Activated CD4-positive, alpha-beta T cell treated with anti-CD3 and anti-CD28 coated beads, Interleukin-2, amount 50 U/mL, for 1 hour (primary cell): ENCODE measurements around the gene NTM.
"Not testable (repeated sequence)": the region's sequence is repeated elsewhere in the genome, so short reads cannot be mapped to it uniquely, and the experiment has no call there.

Experiments used
- DNase-seq: peaks from one replicate; pipeline ENCODE4 v3.0.0-alpha.2; 2020

Gene NTM

GRCh38 chr11:131677828-131678470, 307.5 kb downstream of the NTM start:
- no peak for DNase-seq

GRCh38 chr11:131678658-131679340, 308.4 kb downstream of the NTM start:
- no peak for DNase-seq

- not testable (repeated sequence) for DNase-seq
These were observed 310.0 kb downstream of the NTM start for GRCh38 chr11:131680448-131680847.

GRCh38 chr11:131681920-131682319, 311.5 kb downstream of the NTM start:
- no peak for DNase-seq

- DNase-seq: no peak
These were observed 312.1 kb downstream of the NTM start for GRCh38 chr11:131682373-131683015.

GRCh38 chr11:131683131-131683530, 312.7 kb downstream of the NTM start:
- DNase-seq: no peak

GRCh38 chr11:131683666-131684065, 313.3 kb downstream of the NTM start:
- DNase-seq: no peak

- DNase-seq: no peak
These were observed 314.0 kb downstream of the NTM start for GRCh38 chr11:131684111-131685060.

GRCh38 chr11:131685206-131685605, 314.8 kb downstream of the NTM start:
- no peak for DNase-seq

- no peak for DNase-seq
These were observed 315.5 kb downstream of the NTM start for GRCh38 chr11:131685906-131686305.

GRCh38 chr11:131686836-131687235, 316.4 kb downstream of the NTM start:
- DNase-seq: no peak

- DNase-seq: no peak
These were observed 317.1 kb downstream of the NTM start for GRCh38 chr11:131687291-131688047.

GRCh38 chr11:131688048-131688693, 317.8 kb downstream of the NTM start:
- no peak for DNase-seq

- no peak for DNase-seq
These were observed 318.9 kb downstream of the NTM start for GRCh38 chr11:131689049-131689925.

GRCh38 chr11:131690362-131690761, 319.9 kb downstream of the NTM start:
- no peak for DNase-seq

GRCh38 chr11:131690776-131691175, 320.4 kb downstream of the NTM start:
- DNase-seq: no peak

GRCh38 chr11:131691181-131692041, 321.0 kb downstream of the NTM start:
- no peak for DNase-seq

- no peak for DNase-seq
These were observed 321.7 kb downstream of the NTM start for GRCh38 chr11:131692151-131692550.

- DNase-seq: no peak
These were observed 322.5 kb downstream of the NTM start for GRCh38 chr11:131692961-131693360.

GRCh38 chr11:131693756-131694155, 323.3 kb downstream of the NTM start:
- no peak for DNase-seq
